NCI-H748 (cell line): ENCODE data around the gene SLC45A3.
"Not testable (repeated sequence)": the region's sequence is repeated elsewhere in the genome, so short reads cannot be mapped to it uniquely, and the experiment has no call there.

Experiments used
- DNase-seq: peaks from one replicate; lab custom pipeline; 2025; ENCODE audit not compliant: unreplicated experiment; lab: John Stamatoyannopoulos, UW

Gene SLC45A3, protein sequence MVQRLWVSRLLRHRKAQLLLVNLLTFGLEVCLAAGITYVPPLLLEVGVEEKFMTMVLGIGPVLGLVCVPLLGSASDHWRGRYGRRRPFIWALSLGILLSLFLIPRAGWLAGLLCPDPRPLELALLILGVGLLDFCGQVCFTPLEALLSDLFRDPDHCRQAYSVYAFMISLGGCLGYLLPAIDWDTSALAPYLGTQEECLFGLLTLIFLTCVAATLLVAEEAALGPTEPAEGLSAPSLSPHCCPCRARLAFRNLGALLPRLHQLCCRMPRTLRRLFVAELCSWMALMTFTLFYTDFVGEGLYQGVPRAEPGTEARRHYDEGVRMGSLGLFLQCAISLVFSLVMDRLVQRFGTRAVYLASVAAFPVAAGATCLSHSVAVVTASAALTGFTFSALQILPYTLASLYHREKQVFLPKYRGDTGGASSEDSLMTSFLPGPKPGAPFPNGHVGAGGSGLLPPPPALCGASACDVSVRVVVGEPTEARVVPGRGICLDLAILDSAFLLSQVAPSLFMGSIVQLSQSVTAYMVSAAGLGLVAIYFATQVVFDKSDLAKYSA

DNA sequence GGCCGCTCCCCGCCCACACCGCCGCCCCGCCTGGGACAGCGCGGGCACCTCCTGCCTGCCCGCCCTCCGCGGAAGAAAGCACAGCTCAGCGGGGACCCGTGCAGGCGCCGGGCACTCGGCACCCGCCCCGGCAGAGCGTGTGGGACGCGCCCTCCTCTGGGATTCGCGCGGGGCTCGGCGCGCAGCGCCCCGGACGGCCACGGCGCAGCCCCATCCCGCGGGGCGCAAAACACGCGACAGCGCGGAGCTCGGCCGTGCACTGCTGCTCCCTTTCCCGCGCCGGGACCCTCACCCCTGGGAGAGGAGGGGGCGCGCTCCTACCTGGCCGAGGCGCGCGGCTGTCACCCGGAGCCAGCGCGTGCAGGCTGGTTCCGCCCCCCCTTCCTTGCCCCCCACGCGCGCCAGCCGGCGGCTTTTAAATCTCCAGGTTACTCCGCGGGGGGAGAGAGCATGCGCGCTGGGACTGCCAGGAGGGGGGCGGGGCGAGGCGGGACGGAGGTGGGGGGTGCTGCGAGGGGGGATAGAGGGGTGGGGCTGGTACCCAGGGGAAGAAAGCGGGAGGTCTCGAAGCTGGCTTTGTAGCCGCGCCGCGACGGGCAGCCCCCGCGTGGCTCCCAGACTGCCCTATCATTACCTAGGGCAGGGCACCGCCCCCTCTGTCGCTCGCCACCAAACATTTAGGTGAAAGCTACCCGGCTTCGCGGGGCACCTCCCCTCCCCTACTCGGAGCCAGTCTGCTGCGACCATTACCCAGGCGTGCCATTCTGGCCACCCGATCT is at the start of gene SLC45A3:
SLC45A3 (minus strand) TSS at position 437 of the 779 bp plus-strand sequence. CDS start 15,853 bp downstream, outside the sequence.
- peak; percentile 53 for DNase-seq

DNA sequence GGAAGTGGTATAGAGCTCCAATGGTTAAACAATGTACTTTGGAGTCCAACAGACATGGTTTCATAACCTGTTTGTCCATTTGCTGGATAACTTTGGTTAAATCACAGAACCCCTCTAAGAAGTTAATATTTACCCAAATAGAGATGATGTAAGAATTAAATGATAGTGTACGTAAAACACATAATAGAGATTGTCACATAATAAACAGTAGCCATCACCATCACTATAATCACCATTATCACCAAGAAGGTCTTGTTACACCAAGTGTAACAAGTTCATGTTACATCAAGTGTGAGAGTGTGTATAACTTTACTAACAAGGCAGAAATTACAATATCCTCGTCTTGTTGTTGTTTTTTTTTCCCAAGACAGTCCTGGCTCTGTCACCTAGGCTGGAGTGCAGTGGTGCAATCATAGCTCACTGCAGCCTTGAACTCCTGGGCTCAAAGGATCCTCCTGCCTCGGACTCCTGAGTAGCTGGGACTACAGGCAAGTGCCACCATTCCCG is 46.4 kb upstream of the SLC45A3 start:
- DNase-seq: no peak

DNA sequence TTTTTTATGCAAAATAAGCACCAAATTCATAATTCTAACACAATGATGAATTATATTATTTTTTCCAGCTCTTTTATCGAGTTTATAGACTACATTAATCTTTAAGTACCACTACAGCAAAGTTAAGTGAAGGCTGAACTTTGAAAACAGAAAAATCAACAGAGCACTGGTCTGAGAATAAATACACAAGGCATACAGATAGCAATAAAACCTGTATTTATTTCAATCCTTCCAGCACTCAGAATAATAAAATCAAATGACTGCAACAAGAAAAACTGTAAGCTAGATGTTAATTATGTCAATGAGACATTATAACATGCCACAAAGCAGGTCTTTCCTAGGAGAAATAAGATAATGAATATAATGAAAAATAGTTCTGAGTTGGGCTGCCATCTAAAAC is 45.2 kb upstream of the SLC45A3 start:
- no peak for DNase-seq

DNA sequence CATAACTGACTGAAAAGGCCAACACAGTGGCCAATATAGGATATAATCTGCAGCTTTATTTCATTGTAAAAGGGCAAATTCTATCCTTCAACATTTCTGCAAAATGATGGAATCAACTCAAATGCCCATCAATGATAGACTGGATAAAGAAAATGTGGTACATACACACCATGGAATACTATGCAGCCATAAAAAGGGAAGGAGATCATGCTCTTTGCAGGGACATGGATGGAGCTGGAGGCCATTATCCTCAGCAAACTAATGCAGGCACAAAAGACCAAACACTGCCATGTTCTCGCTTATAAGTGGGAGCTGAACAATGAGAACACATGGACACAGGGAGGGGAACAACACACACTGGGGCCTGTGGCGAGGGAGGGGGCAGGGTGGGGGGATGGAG is 40.4 kb upstream of the SLC45A3 start:
- not testable (repeated sequence) for DNase-seq

DNA sequence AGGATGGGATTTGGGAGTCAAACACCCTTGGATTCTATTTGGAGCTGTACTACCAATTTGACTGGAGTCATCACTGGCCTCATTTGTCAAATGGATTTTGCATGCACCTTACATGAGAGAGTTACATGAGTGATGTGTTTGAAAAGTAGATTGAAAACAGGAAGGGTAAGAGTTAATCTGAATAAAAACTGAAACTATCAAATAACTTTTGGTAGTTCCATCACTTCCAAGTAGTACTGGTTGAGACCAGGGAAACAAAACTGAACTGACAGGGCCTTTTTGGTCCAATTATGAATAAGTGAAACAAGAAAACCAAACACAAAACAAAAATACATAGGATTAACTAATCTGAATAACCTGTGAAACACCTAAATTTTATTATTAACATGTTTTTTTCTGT is 39.5 kb upstream of the SLC45A3 start:
- DNase-seq: no peak

DNA sequence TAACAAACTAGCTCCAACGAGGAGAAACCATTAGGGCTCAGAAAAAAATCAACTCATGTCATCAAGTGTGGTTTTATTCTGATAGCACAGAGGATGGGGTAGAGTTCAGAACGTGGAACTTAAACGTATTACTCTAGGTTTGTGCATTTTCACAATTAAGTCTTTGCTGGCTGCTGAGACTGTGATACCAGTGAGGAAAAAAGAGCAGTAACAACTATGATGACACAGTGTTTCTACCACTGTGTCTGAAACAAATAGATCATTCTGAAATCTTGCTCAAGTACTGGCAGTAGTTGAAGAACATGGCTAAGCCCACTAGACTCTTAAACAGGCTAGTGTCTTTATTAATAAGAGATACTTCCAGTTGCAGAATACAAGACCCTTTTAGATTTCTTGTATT is 38.7 kb upstream of the SLC45A3 start:
- DNase-seq: no peak

DNA sequence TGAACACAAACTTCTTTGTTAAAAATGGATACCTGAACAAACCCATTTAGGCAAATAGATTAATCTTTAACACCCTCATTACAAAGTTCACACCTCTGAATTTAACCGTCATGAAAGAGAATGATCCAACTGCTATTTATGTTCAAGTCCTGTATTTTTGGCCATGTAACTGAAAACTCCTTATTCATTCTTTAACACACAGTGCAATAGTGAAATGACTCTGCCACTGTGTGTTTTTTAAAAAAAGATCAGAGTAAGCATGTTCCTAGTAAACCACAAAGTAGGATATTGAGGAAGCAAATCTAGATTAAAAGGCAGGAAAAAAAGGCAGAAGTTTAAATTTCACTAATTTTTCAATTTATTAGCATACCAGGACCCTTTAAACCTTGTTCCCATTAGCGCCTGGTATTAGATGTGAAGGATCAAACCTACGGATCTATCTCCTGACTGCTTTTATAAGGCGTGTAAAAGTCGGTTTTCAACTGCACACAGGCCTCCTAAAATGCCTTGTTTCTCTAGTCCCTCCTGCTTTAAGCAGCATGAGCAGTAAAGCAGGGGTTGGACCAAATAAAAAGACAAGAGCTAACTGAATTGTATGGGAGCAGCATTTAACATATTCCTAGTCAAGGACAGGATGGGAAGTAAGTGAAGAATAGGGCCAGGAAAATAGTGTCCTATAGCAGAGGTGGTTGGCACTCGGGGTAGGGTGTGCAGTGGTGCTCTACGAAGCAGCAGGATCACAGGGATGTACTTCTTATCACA is 36.2 kb upstream of the SLC45A3 start:
- DNase-seq: no peak

DNA sequence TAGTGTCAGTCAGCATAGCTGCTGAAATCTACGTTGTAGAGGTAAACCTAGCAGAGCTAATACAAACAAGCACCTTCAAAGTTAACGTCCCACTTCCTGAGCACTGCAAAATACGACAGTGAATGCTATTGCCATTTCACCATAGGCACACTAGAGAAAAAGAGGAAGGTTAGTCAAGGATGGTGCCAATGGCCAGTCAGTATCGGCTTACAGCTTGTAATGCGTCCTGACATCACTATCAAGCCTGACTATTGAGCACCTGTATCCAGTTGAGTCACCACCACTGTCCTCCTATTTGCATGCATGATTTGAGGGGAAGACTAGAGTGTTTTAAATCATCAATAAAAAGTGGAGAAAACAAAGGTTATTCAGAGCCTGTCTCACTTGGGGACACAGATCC is 35.3 kb upstream of the SLC45A3 start:
- no peak for DNase-seq

DNA sequence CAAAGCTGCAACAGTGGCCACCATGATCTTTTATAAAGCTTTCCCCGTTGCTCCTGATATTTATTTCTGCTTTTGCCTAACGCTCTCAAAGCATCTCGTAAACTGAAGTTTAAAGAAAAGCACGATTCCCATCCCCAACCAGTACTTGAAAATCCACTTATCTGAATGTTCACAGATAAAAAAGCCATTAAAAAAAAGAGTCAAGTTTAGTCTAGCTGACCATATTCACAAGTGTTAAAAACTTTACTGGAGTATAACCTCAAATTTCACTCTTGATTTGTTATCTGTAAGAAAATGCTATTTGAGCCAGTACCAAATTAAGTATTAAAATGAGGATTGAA is 34.6 kb upstream of the SLC45A3 start:
- DNase-seq: no peak

DNA sequence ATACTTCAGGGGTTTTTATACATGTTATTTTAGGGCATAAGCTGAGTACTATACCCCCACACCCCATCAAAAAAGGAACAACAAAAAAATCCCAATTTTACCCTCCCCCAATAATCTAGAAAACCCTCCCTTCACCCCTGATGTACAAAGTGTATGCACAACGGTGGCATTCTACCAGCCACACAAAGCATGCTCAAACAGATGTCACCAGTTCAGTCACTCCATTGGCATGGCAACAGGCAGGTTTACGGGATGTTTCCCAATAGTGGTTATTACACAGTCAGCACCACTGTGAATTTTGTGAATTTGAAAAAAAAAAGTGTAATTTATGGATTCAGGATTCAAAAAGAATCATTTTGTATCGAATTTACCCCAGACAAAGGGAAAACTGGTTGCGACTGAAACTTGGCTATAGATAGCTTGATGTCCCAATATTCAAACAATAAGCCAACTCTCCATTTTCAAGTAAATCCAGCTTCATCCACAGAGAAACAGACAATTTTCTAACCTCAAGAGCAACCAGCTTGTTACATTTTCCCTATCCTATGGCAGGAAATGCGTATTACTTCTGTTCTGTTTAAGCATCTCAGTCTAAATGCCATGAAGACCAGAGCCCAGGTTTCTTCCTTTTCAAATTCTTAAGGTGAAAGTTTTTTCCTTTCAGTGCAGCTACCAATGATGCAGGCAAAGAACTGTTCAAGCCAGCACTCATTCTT is 34.0 kb upstream of the SLC45A3 start:
- DNase-seq: no peak

DNA sequence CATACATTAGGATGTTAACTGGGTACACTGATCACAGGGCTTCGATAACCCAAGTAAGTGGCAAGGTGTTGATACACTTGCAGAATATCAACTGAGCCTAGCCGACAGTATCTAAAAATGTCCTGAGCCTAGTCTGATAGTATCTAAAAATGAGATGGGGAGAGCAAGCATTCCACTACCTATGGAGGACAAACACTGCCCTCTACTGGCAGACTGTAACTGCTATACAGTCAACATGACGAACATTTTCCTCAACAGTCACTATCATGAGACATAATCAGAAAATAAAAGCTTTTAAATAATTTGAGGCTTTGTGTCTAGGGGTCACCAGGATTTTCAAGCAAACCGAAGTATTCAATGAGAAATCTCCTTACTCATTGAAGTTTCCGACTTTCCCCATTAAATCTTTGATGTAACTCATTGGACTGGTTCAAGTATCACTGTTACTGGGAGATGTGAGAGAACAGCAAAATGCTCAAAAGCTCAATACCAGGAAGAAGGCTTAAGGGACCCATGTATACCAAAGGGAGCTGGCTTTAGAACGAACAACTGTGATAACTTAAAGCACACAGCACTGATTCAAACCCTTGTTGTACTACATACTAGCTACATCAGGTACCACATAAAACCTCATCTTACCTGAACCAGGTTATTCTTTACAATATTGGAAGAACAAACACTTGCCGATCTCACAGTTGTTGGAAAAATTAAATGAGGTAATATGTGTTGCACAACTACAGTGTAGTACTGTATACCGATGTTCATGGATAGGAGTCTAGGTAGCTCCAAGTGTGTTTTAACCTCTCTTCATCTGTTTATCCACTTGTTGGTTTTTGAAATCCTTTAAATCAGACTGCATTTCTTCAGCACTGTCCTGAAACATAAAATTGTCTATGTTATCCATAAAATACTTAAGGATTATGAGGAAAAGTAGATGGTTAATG is 31.1 kb upstream of the SLC45A3 start:
- peak; percentile 46 for DNase-seq

DNA sequence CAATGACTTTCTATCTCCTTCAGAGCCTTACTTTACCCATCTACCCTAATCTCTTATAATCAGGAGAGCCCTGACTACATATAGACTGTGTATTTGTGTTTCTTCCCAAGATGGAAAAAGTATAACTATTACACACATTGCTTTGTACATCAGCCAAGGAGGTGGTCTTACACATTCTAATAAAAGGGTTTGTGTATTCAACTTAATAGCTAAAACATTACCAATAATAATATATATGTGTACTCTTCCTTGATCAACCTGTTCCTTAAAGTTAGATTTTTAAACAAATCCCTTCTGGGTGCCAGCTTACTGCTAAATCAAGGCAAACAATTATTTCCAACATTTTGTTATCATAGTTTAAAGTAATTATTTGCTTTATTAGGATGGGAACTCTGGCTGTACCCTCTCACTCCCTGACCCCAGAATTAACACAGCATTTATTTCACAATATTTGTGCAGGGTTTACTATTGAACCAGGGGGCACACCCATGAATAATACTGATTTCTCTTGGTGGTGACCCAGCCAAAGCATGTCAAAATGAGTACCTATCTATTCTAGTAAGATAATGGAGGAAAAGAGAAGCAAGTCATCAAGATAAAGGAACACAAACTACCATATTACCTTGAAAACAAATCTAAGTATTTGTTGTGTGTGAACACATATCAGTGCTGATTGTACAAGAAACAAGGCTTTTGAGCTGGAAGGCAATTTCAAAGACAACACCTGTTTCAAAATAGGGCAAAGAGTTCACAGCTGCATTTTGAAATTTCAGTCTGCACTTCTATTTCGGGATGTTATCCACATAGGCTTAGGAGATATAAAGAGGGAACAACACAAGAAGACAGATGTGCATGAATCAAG is 30.1 kb upstream of the SLC45A3 start:
- no peak for DNase-seq

DNA sequence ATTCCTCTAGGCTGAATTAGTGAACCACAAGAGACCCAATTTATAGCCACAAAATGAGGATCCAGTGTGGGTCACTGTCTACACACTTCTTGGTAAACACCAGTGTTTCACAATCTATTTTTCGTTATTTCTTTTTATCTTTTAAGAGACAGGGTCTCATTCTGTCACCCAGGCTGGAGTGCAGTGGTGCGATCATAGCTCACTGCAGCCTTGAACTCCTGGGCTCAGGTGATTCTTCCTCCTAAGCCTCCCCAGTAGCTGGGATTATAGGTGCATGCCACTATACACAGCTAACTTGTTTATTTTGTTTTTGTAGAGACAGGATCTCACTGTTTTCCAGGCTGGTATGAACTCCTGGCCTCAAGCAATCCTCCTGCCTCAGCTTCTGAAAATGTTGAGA is 29.3 kb upstream of the SLC45A3 start:
- no peak for DNase-seq

DNA sequence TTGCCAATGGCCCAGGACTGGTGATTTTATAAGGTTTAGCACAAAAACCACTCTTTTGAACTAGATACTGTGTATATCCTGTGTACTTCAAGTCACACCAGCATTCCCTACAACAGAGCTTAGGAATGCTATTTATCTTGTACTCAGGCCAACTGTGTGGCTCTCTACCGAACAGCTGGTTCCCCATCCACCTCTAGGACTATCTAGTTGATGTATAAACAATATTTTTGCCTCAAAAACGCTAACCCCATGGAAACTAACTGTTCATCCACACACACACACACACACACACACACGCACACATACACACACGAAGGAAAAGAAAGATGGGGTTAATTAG is 28.7 kb upstream of the SLC45A3 start:
- DNase-seq: no peak

DNA sequence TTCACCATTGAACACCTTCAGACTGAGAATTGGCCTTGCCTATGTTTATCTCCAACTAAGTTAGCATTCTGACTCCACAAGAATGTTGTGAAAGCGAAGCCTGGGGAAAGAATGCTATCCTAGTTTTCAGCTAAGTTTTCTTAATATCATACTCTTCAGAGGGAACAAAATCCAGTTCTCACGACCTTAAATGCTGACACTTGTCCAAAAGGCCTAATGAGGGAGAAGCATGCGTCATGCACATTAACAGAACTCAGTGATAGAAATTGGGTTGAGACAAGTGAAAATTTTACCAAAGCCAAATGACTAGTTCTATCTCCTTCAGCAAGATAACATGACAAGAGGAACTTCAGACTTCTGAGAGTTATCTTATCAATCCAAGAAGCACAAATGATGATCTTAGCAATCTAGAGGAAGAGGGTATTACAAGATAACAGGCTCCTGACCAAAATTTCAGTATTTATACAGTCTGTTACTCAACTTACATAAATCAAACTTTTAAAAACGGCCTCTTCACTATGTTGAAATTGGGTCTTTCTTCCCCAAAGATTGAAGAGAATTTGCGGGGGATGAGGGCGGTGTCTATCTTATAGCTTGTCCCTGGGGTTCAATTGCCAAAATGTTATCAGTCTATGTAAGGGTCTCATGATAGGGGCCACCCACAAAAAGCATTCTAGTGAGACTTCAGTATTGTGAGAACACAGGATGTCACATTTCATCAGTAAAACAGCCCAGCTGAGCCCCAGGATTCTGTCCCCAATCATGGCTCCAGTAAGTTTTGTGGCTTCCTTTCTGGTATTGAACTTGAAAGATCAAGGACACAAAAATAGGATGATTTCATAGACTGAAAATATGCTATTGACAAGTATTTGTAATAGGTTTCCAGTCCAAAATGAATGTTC is 26.5 kb upstream of the SLC45A3 start:
- no peak for DNase-seq

DNA sequence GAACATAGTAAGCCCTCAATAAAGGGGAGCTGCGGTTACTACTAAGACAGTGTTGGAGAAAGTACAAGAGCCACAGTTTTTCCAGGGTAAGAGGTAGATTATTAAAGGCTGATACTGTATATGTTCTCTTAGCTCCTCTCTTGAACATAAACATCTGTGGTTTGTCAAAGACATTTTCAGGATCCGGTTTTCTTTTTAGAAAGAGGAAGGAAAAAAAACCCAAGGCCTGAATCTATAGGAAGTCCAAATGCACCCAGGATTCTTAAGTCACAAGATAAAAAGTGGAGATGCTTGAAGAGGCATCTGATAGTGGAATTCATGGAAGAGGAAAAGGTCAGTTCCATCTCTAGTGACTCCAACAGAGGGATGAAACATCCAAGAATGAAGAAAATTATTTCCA is 24.6 kb upstream of the SLC45A3 start:
- DNase-seq: no peak

DNA sequence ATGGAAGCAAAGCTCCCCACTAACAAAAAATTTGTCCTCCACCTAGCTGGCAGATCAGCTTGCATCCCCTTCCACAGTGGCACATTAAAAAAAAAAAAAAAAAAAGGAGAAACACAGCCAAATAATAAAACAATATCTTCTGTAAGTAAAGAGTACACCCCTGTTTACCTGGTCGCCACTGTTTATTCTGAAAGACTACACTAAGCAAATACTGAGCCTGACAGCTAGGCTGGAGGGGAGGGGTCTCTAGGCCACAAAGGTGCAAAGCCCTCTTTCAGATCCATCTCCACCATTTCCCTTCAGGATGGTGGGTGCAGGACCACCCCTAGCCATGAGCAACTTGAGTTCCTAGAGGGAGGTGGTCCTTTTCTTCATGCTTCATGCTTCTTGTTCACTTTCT is 22.8 kb upstream of the SLC45A3 start:
- DNase-seq: peak; percentile 26

DNA sequence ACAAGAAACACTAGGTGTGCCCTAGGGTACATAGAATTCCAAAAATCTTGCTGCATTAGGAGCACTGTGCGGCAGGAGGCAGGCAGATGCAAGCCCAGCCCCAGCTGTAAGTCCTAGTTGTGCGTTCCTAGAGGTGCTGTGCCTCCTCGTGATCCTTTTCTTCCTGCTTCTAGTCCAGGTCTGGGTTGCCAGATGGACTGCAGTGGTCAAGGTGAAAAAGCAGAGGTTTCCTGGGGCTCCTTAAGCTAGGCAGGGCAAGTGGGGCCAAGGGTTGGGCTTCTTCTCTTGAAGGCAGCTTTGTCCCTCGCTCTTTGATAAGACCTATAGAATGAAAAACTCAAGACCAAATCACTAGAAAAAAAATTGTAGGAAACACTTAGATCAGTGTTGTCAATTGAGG is 21.6 kb upstream of the SLC45A3 start:
- DNase-seq: no peak
